LoVo (cell line): ENCODE measurements around the gene SMPDL3B.
"Not testable (repeated sequence)": the region's sequence is repeated elsewhere in the genome, so short reads cannot be mapped to it uniquely, and the experiment has no call there.

Experiments used
- DNase-seq: peaks from one replicate; pipeline ENCODE4 v3.0.0-alpha.2; 2016; ENCODE audit warnings: low spot score

SMPDL3B gene

GRCh38 chr1:27970401-27970800 lies 35.6 kb downstream of the SMPDL3B start:
- DNase-seq: no peak

- no peak for DNase-seq
Observed at GRCh38 chr1:27971674-27972073, 36.9 kb downstream of the SMPDL3B start.

GRCh38 chr1:27972141-27972540 lies 37.3 kb downstream of the SMPDL3B start:
- no peak for DNase-seq

- no peak for DNase-seq
Observed at GRCh38 chr1:27973771-27974416, 39.1 kb downstream of the SMPDL3B start.

GRCh38 chr1:27974417-27974781 lies 39.6 kb downstream of the SMPDL3B start:
- no peak for DNase-seq

GRCh38 chr1:27979151-27979858 lies 44.5 kb downstream of the SMPDL3B start:
- peak; percentile 51 for DNase-seq

GRCh38 chr1:27979859-27980201 lies 45.0 kb downstream of the SMPDL3B start:
- no peak for DNase-seq

GRCh38 chr1:27980216-27980845 lies 45.5 kb downstream of the SMPDL3B start:
- no peak for DNase-seq

- DNase-seq: no peak
Observed at GRCh38 chr1:27981145-27981544, 46.3 kb downstream of the SMPDL3B start.

GRCh38 chr1:27990920-27991537 lies 56.2 kb downstream of the SMPDL3B start:
- no peak for DNase-seq

GRCh38 chr1:27992276-27992675 lies 57.5 kb downstream of the SMPDL3B start:
- no peak for DNase-seq

- no peak for DNase-seq
Observed at GRCh38 chr1:27993241-27993640, 58.4 kb downstream of the SMPDL3B start.

- DNase-seq: no peak
Observed at GRCh38 chr1:27994060-27994459, 59.3 kb downstream of the SMPDL3B start.

GRCh38 chr1:27994526-27994925 lies 59.7 kb downstream of the SMPDL3B start:
- DNase-seq: not testable (repeated sequence)

GRCh38 chr1:27999055-27999454 lies 64.3 kb downstream of the SMPDL3B start:
- DNase-seq: no peak

GRCh38 chr1:28002600-28002999 lies 67.8 kb downstream of the SMPDL3B start:
- no peak for DNase-seq

- DNase-seq: not testable (repeated sequence)
Observed at GRCh38 chr1:28003117-28003516, 68.3 kb downstream of the SMPDL3B start.
